ENCODE results near the gene TAGLN. TPM values are rescaled to one million over a fixed set of nuclear protein-coding genes. Genes with fewer than 3 reads are reported as not detected.

Gene TAGLN
- total RNA-seq, 1 donor, result 3,614 TPM

- Histone ChIP-seq H2AFZ (ENCODE audit: low read length) (no peak overlapping the region), H3K4me1 (ENCODE audit: insufficient read depth, low read length) (peaks cover 8% of the 10 kb centered on the region), H3K36me3 (ENCODE audit: insufficient read depth, low read length) (peaks cover 71% of the 10 kb centered on the region), H3K27me3 (ENCODE audit: insufficient read depth, low read length) (no peaks in the 10 kb centered on the region), H3K9me3 (ENCODE audit: low read depth, low read length) (no peaks in the 10 kb centered on the region), H3K4me3 (ENCODE audit: insufficient read depth, low read length) (no peak overlapping the region), H3K27ac (ENCODE audit: low read depth, low read length) (no peak overlapping the region), H3K4me2 (ENCODE audit: insufficient read depth, low read length) (no peak overlapping the region), H3K79me2 (ENCODE audit: insufficient read depth, low read length) (peaks cover 7% of the 10 kb centered on the region), H4K20me1 (ENCODE audit: insufficient read depth, low read length) (peaks cover 4% of the 10 kb centered on the region)
- TF ChIP-seq CTCF (IDR thresholded peaks at IDR 0.05; ENCODE audit: extremely low read depth, low read depth, low read length), result no peak
- DNase-seq (ENCODE audit: insufficient read length, low spot score, missing footprints), result peak; percentile 19
Observed at GRCh38 chr11:117193130-117194020, 5.8 kb upstream of the TAGLN start.

GRCh38 chr11:117194267-117194666, 4.9 kb upstream of the TAGLN start:
- TF ChIP-seq CTCF (IDR thresholded peaks at IDR 0.05; ENCODE audit: extremely low read depth, low read depth, low read length), result no peak
- Histone ChIP-seq H2AFZ (ENCODE audit: low read length) (no peak overlapping the region), H3K4me1 (ENCODE audit: insufficient read depth, low read length) (peaks cover 12% of the 10 kb centered on the region), H3K9me3 (ENCODE audit: low read depth, low read length) (no peaks in the 10 kb centered on the region), H4K20me1 (ENCODE audit: insufficient read depth, low read length) (peaks cover 4% of the 10 kb centered on the region), H3K36me3 (ENCODE audit: insufficient read depth, low read length) (peaks cover 62% of the 10 kb centered on the region), H3K79me2 (ENCODE audit: insufficient read depth, low read length) (peaks cover 14% of the 10 kb centered on the region), H3K4me3 (ENCODE audit: insufficient read depth, low read length) (no peak overlapping the region), H3K27ac (ENCODE audit: low read depth, low read length) (no peak overlapping the region), H3K27me3 (ENCODE audit: insufficient read depth, low read length) (no peaks in the 10 kb centered on the region), H3K4me2 (ENCODE audit: insufficient read depth, low read length) (no peak overlapping the region)
- peak; percentile 51 for DNase-seq (ENCODE audit: insufficient read length, low spot score, missing footprints)

GRCh38 chr11:117195258-117195657, 3.9 kb upstream of the TAGLN start:
- TF ChIP-seq CTCF (IDR thresholded peaks at IDR 0.05; ENCODE audit: extremely low read depth, low read depth, low read length), result no peak
- Histone ChIP-seq H3K36me3 (ENCODE audit: insufficient read depth, low read length) (peaks cover 59% of the 10 kb centered on the region), H3K27ac (ENCODE audit: low read depth, low read length) (no peak overlapping the region), H3K9me3 (ENCODE audit: low read depth, low read length) (no peaks in the 10 kb centered on the region), H3K27me3 (ENCODE audit: insufficient read depth, low read length) (no peaks in the 10 kb centered on the region), H2AFZ (ENCODE audit: low read length) (no peak overlapping the region), H4K20me1 (ENCODE audit: insufficient read depth, low read length) (peaks cover 9% of the 10 kb centered on the region), H3K4me1 (ENCODE audit: insufficient read depth, low read length) (peaks cover 12% of the 10 kb centered on the region), H3K79me2 (ENCODE audit: insufficient read depth, low read length) (peaks cover 24% of the 10 kb centered on the region), H3K4me3 (ENCODE audit: insufficient read depth, low read length) (no peak overlapping the region), H3K4me2 (ENCODE audit: insufficient read depth, low read length) (no peak overlapping the region)
- peak; percentile 52 for DNase-seq (ENCODE audit: insufficient read length, low spot score, missing footprints)

- Histone ChIP-seq H3K36me3 (ENCODE audit: insufficient read depth, low read length) (peaks cover 56% of the 10 kb centered on the region), H4K20me1 (ENCODE audit: insufficient read depth, low read length) (peaks cover 14% of the 10 kb centered on the region), H3K27me3 (ENCODE audit: insufficient read depth, low read length) (no peaks in the 10 kb centered on the region), H3K9me3 (ENCODE audit: low read depth, low read length) (no peaks in the 10 kb centered on the region), H3K27ac (ENCODE audit: low read depth, low read length) (no peak overlapping the region), H3K4me1 (ENCODE audit: insufficient read depth, low read length) (peaks cover 12% of the 10 kb centered on the region), H2AFZ (ENCODE audit: low read length) (no peak overlapping the region), H3K79me2 (ENCODE audit: insufficient read depth, low read length) (peaks cover 29% of the 10 kb centered on the region), H3K4me2 (ENCODE audit: insufficient read depth, low read length) (no peak overlapping the region), H3K4me3 (ENCODE audit: insufficient read depth, low read length) (no peak overlapping the region)
- no peak for TF ChIP-seq CTCF (IDR thresholded peaks at IDR 0.05; ENCODE audit: extremely low read depth, low read depth, low read length)
- peak; percentile 38 for DNase-seq (ENCODE audit: insufficient read length, low spot score, missing footprints)
Observed at GRCh38 chr11:117195761-117196160, 3.4 kb upstream of the TAGLN start.

Data from osteoblast (primary cell).